Kidney glomerular epithelial cell (primary cell): ENCODE measurements around the gene PPP1CC.

Experiments used
- DNase-seq: peaks from one replicate; lab custom pipeline; 2025; lab: John Stamatoyannopoulos, UW

Gene PPP1CC

DNA sequence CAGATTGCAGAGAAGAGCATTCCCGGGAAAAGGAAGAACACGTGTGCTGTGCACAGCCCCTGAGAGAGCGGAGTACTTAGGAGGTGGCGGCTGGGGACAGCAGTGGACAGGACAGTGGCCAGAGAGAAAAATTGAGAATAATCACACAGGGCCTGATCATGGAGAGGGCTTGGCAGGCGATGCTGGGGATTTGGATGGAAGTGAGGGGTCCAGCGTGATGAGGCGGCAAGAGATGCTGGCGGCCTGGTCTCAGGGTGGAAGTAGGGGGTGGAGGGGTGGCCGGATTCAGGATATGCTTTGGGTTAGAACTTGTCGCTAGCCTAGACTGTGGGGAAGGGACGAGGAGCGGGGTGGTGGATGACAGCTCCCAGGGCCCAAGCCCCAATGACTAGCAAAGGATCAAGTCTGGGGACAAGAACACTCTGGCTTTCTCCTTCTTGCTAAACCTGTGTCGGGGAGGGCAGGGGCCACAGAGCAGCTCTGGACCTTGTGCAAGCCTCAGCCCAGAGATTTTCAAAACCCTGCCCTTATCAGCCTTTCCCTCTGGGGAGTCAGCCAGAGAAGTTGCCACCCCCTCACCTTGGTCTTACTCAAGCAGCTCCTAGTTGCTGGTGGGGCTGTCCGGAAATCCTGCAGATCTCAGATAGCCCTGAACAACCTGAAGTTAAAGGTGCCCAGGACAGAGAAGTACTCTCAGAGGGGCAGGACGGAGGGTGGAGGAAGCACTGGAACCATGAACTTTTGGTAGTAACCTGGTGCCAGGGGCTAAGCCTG lies 55.1 kb downstream of the PPP1CC start:
- no peak for DNase-seq

DNA sequence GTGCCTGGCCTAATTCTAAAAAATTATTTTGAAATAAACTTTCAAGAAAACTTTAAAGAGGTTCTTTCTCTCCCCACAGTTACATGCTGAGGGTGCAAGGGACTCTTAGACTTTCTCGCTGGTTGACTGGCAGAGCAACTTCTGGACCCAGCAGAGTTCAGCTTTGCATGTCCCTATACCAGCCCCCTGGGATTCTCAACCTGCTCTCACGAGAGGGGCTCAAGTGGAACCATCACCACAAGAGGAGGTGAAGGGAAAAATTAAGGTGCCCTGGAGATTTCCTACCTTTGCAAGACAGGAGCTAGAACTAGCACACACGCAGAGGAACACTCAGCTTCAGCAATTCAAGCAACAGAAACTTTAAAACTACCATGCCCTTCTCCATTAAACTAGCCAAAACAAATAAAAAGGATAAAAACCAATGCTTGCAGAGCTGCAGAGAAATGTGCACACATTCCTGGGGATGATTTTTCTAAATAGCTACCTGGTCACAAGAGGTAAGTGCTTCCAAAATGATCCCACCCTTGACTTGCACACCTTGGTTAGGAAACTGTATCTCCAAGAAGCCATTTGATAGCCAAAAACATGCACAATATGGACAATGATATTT lies 56.3 kb downstream of the PPP1CC start:
- no peak for DNase-seq

DNA sequence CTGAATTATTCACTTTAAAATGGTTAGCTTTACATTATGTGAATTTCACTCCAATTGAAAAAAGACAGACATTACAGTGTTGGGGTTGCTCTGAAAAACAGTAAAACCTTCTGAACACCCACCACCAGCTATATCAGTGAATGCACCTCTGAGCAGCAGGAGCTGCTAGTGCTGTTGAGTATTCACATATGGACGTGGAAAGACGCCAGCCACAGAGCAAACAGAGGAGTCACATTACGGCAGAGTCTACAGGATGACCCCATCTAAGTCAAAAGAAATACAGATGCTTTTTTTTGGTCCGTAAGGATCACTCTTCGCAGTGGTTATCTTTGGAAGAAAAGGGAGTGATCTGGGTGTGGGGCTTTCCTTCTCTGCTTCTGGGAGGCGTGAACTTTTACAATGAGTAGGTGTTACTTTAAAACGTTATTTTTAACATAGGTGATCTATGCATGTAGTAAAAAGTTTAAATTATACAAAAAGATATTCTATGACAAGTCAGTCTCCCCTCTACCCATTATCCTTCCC lies 58.3 kb downstream of the PPP1CC start:
- no peak for DNase-seq

DNA sequence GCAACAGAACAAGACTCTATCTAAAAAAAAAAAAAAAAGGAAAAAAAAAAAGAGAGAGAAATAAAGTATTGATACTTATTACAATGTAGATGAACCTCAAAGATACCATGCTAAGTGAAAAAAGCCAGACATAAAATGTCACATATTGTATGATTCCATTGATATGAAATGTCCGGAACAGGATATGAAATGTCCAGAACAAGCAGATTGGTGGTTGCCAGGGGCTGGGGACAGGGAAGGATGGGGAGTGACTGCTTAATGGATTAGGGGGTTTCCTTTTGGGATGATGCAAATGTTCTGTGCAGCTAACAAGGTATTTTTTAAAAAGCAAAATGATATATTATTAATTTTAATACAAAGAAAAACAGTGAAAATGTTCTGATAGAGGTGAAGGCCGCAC lies 58.8 kb downstream of the PPP1CC start:
- no peak for DNase-seq

DNA sequence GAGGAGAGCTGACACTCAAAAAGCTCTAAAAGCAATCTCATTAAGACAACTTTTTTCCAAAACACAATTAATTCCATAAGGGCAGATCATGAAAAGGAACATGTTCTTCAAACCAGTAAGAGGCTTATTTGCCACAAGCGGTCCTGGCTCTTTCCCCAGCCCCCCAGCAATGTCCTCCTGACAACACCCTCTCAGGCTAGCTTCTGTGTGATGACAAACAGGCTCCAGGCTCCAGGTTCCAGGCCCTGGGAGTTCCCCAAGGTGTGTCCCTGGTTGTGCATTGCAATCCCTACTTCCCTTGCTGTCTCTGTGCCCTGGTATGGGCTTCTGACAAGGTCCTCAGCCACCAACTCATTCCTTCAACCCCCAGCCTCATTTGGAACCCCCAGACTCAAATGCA lies 62.7 kb downstream of the PPP1CC start:
- DNase-seq: no peak

DNA sequence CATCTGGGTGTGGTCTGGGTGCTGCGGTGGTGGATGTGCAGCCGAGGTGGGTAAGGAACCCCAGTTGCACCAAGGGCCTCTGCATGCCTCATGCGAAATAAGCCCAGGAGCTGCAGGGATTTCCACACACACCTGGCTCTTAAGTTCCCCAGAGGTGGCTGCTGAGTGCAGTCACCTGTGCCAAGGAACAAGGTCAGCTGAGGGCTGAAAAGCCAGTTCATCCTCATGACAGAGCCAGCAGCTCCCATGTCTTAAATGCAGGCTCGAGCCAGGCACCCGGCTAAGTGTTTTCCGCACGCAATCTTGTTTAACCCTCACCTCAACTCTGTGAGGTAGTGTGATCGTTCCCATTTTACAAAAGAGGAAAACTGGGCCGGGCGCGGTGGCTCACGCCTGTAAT lies 63.5 kb downstream of the PPP1CC start:
- no peak for DNase-seq

DNA sequence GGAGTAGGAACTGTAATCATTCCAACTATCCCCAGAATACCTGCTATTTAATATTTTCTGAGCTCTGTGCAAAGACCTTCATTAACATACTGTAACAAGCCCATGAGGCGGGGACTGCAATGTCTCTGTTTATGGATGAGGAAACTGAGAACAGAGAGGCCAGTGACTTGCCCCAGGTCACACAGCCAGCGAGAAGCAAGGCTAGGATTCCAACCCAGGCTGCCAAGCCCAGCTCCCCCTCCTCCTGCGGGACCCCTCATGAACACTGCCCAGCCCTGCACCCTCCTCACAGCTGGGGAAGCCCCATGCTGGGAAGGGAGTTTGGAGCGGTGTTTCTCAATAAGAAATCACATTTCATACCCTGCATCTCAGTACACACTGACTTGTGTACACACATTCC lies 64.7 kb downstream of the PPP1CC start:
- no peak for DNase-seq

DNA sequence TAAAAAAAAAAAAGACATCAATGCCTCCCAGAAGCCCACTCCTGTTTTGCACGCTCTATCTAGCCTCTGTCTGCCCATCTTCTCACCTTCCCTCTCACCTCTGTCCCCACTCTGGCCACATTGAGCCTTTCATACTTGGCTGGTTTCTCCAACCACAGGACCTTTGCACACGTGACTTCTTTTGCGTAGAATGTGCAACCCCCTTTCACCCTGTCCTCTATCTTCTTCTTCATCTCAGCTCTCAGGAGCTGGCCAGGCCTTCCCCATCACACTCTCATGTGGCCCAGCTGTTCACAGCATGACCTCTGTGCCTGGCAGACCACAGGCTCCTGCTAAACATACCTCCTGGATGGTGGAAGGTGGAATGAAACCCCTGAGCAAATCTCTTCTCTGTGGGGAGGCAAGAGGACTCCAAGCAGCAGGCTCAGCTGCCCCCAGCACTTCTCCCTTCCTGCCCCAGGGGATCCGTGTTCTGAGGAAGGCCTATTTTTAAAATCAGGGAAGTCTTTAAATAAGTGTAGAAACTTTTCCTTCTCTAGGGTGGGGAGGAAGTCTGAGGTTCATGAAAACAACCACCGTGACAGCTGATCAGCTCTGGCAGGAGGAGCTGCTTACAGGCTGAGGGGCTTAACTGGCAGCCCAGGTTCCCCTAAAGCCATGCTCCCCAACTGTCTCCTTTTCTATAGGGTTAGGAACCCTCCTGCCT lies 65.3 kb downstream of the PPP1CC start:
- DNase-seq: no peak

DNA sequence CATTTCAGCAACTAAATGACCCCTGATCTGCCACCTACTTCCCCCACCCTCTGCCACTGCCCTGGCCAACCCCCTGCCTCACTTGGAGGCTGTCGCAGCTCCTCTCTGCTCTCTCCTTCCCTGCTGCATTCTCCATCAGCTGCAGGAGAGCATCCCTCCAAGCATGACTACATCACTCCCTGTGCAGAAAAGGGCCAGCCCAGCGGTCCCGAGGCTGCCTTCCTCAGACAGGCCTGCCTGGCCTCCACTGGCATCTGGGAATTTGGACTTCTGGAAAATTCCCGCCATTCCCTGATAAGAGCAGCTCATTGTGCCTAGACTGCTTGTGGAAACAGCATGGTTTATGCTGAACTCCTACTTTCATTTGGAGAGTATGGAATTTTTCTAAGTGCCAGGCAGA lies 66.5 kb downstream of the PPP1CC start:
- DNase-seq: no peak

DNA sequence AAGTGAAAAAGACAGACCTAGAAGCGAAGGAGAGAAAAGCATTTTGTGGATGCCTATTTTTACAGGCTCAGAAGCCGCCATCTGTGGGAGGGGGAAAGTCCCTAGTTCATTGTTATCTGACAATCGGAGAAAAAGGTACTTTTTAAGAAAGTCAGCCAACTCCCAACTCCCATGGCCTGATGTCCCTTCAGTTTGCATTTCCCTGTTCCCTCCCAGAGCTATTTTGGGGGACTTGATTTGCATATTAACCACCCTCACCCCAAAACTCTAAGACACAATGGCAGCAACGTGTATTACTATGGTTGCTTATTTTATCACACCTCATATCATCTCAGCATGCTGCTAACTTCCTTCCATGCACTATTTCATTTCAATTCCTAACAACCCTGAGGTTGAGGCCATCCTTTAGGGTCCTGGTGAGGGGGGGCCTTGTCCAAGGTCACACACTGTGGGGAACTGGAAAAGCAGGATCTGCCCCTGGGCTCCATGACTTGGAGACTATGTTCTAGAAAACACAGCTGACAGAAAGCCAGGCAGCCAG lies 72.5 kb downstream of the PPP1CC start:
- DNase-seq: no peak
